HepG2 (cell line): ENCODE results near the gene CTU2. TPM values are rescaled to one million over a fixed set of nuclear protein-coding genes. Genes with fewer than 3 reads are reported as not detected.

Experiments used
- AFF4 ChIP-seq: sonication (generic); formaldehyde crosslinking; IDR thresholded peaks from 2 replicates; pipeline ENCODE4 v1.4.0; 2020; ENCODE audit warnings: missing genetic modification reagents
- AHR ChIP-seq: IDR thresholded peaks from 2 replicates; pipeline ENCODE4 v1.6.1; 2018; ENCODE audit warnings: missing genetic modification reagents, missing compliant biosample characterization
- CREBL2 ChIP-seq: sonication (generic); formaldehyde crosslinking; IDR thresholded peaks from 2 replicates; pipeline ENCODE4 v1.8.1; 2023; ENCODE audit warnings: missing genetic modification reagents, mild to moderate bottlenecking, borderline replicate concordance
- CTCF ChIP-seq: sonication (generic); formaldehyde crosslinking; IDR thresholded peaks from 2 replicates; pipeline ENCODE4 v1.5.0; 2020; ENCODE audit warnings: mild to moderate bottlenecking, missing genetic modification reagents, moderate library complexity
- FOXA3 ChIP-seq: IDR thresholded peaks from 2 replicates; pipeline ENCODE4 v1.6.1; 2016; ENCODE audit warnings: missing genetic modification reagents, missing compliant biosample characterization
- GTF2F1 ChIP-seq: fragments of 150-350 bp; IDR thresholded peaks from 2 replicates; pipeline ENCODE4 v1.6.1; 2014; ENCODE audit warnings: low read length
- HMG20B ChIP-seq: conservative IDR thresholded peaks from 2 replicates; pipeline ENCODE4 v1.6.1; 2016; ENCODE audit warnings: missing genetic modification reagents, missing compliant biosample characterization
- MBD4 ChIP-seq: IDR thresholded peaks from 2 replicates; pipeline ENCODE4 v1.6.1; 2012; ENCODE audit warnings: low read length, inconsistent platforms, borderline replicate concordance
- PHF8 ChIP-seq: sonication (generic); formaldehyde crosslinking; IDR thresholded peaks from 2 replicates; pipeline ENCODE4 v1.5.0; 2020; ENCODE audit warnings: missing genetic modification reagents
- RXRB ChIP-seq: IDR thresholded peaks from 2 replicates; pipeline ENCODE4 v1.6.1; 2016; ENCODE audit warnings: borderline replicate concordance, missing genetic modification reagents, missing compliant biosample characterization
- SAFB2 ChIP-seq: sonication (generic); formaldehyde crosslinking; IDR thresholded peaks from 2 replicates; pipeline ENCODE4 v1.5.1; 2020; ENCODE audit warnings: missing genetic modification reagents, low read depth, mild to moderate bottlenecking, borderline replicate concordance
- SIX1 ChIP-seq: sonication (generic); formaldehyde crosslinking; IDR thresholded peaks from 2 replicates; pipeline ENCODE4 v1.4.0; 2020; ENCODE audit warnings: missing genetic modification reagents, borderline replicate concordance
- SMC3 ChIP-seq: IDR thresholded peaks from 2 replicates; pipeline ENCODE4 v1.6.1; 2011; ENCODE audit warnings: low read length, improper control_type of control experiment
- TMF1 ChIP-seq: sonication (generic); formaldehyde crosslinking; IDR thresholded peaks from 2 replicates; pipeline ENCODE4 v1.8.1; 2022; ENCODE audit warnings: low read depth, missing genetic modification reagents
- ZBTB42 ChIP-seq: sonication (generic); formaldehyde crosslinking; IDR thresholded peaks from 2 replicates; pipeline ENCODE4 v1.5.0; 2020; ENCODE audit warnings: mild to moderate bottlenecking, missing genetic modification reagents
- ZMAT5 ChIP-seq: sonication (generic); formaldehyde crosslinking; IDR thresholded peaks from 2 replicates; pipeline ENCODE4 v1.5.0; 2020; ENCODE audit warnings: mild to moderate bottlenecking, low read depth, missing genetic modification reagents, borderline replicate concordance
- ZNF329 ChIP-seq: sonication (generic); formaldehyde crosslinking; IDR thresholded peaks from 2 replicates; pipeline ENCODE4 v1.9.0; 2021; ENCODE audit warnings: low read depth, mild to moderate bottlenecking, missing genetic modification reagents
- ZNF335 ChIP-seq: sonication (generic); formaldehyde crosslinking; IDR thresholded peaks from 2 replicates; pipeline ENCODE4 v1.4.0; 2020; ENCODE audit warnings: missing genetic modification reagents
- ZNF569 ChIP-seq: sonication (generic); formaldehyde crosslinking; IDR thresholded peaks from 2 replicates; pipeline ENCODE4 v1.5.0; 2020; ENCODE audit warnings: mild to moderate bottlenecking, missing genetic modification reagents, moderate library complexity, borderline replicate concordance
- ZNF703 ChIP-seq: sonication (generic); formaldehyde crosslinking; IDR thresholded peaks from 2 replicates; pipeline ENCODE4 v1.5.1; 2020; ENCODE audit warnings: missing genetic modification reagents, mild to moderate bottlenecking, moderate library complexity, borderline replicate concordance
- ZSCAN5A ChIP-seq: sonication (generic); formaldehyde crosslinking; IDR thresholded peaks from 2 replicates; pipeline ENCODE4 v1.8.0; 2022; ENCODE audit warnings: mild to moderate bottlenecking, missing genetic modification reagents, borderline replicate concordance
- polyA plus RNA-seq, 8 experiments: library from polyadenylated mRNA; depleted of rRNA in 3 of 8; stranded (reverse) in 7 of 8; unstranded in 1 of 8; fragments of >200 nt; fragmentation: Illumina TruSeq in 4 of 8; extraction: Trizol in 4 of 8; gene quantifications; 2 replicates each; pipeline versions ENCODE4 v1.2.1 to v1.2.3, GENCODE V29; 2011 to 2016; ENCODE audit warnings: low read depth in 4 of 8, missing spikeins in 1 of 8, mixed read lengths in 1 of 8; ENCODE audit not compliant: insufficient read depth in 1 of 8
- total RNA-seq, 5 experiments: library from RNA; depleted of rRNA; stranded (reverse); fragments of >200 nt; fragmentation: Illumina TruSeq; extraction: Trizol; gene quantifications; 2 replicates each; pipeline ENCODE4 v1.2.3, GENCODE V29; 2016; ENCODE audit warnings: low read depth in 1 of 5

Gene CTU2
- total and polyA plus RNA-seq, 2 of the 13 experiments (the other 11 are each of a cell fraction or from before 2014, with no cell fraction given): 13.3 to 21.9 TPM

- TF ChIP-seq AFF4 (CRISPR knock-in tag) (no peak), ZMAT5 (CRISPR knock-in tag) (no peak), SMC3 (peak; percentile 10; the same call in 1 of the 2 replicates), SAFB2 (CRISPR knock-in tag) (no peak), ZBTB42 (CRISPR knock-in tag) (no peak), ZNF329 (CRISPR knock-in tag) (no peak), TMF1 (CRISPR knock-in tag) (no peak), ZSCAN5A (CRISPR knock-in tag) (no peak), RXRB (CRISPR knock-in tag) (no peak), SIX1 (CRISPR knock-in tag) (no peak), ZNF703 (CRISPR knock-in tag) (no peak), CTCF (peak; percentile 70), FOXA3 (no peak), GTF2F1 (no peak), ZNF335 (CRISPR knock-in tag) (no peak), AHR (CRISPR knock-in tag) (0 out of 2 replicates have a peak, but pooled peaks have one; percentile 46), CREBL2 (no peak), PHF8 (no peak), MBD4 (no peak), ZNF569 (CRISPR knock-in tag) (no peak), HMG20B (CRISPR knock-in tag) (no peak)
Observed at GRCh38 chr16:88685156-88686061, 20.9 kb upstream of the CTU2 start (continued).
